Measurements from ENCODE around the gene TMEM253. TPM values are rescaled to one million over a fixed set of nuclear protein-coding genes. Genes with fewer than 3 reads are reported as not detected.
A peak's percentile ranks its signal among the peaks of the same experiment; 100 is the strongest.

TMEM253 gene
- polyA plus RNA-seq, 3 donors, result 0.83 to 1.7 (median 1.0) TPM

DNA sequence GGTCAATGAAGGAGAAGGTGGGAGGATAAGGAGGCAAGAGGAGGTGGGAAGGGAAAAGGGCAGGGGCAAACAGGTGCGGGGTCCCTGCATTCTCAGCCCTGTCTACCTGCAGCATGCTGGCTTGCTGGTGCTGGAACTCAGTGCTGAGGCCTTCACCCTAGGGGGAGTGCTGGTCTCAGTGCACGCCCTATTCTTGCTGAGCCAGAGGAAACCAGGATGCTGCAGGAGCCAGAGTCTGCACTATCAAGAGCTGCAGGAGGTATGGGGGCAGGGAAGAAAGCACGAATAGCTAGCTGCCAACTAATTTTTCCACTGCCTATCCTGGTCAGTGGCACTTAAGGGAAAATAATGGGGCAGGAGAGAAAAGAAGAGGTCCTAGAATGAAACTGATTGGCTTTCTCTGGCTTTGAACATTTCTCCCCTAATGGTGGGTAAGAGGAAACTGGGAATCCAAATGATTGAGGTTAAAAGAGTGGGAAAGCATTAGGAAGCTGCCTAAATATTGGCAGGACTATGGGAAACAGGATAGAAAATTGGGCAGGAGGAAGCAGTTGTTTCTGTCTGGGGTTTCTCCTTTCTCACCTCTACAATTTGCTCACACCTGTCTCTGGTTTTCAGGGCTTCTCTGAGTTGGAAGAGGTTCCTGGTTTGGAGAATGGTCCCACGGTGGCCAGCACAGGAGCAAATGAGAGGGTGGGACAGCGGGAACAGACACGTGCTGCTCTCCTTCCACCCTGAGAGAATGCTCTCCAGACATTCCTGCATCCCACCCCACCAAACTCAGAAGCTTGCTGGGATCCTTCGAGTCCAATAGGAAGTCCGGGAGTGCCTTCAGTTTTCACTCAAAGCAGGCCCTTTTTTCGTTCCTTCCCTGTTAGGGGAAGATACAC, 1.9 kb downstream of the TMEM253 start:
- no peak for DNase-seq (ENCODE audit: low read depth in 3 of 3, low spot score in 2 of 3)

DNA sequence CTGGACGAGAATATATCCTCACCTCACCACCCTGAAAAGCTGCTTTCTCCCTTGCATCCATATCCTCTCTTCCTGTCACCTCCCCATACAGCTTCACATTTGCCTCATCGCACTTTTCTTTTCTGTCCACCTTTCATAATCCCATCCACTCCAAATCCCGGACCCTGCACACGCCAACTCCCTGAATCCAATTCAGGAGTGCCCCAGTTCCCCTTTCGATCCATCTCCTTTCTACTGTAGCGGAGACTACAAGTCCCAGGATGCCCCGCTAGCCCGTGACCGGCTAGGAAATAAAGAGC, 2.5 kb downstream of the TMEM253 start:
- no peak for DNase-seq (ENCODE audit: low read depth in 3 of 3, low spot score in 2 of 3)

DNA sequence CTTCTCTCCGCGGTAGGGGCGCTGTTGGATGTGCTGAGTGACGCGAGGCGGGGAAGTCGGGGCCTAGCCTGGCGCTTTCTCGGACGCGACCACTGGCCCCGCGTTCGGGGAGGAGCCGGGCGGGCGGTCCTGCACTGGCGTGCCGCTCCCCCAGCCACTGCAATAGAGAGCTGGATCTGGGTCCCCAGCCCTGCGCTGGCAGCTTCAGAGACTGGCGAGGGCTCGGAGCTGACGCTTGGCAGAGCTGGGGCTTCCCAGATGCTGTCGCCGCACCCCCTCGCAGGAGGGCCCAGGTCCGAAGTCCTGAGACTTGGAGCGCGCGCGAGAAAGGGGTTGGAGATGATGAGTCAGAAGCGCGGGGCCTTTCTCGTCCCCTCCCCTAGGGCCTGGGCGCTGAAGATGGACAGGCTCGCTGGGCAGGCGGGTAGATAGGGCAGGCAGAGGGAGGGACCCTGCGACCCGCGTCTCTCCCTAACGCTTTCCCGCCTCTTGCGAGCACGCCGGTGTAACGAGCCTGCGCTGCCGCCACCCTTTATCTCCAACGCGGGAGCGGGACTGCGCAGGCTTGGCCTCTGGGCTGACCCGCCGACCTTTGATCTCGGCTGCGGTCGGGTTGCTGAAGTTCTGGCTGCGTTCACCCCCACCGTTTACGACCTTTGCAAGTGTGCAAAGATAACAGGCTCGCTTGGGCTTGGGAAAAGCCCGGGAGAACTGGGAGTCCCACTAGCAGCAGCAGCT, 3.0 kb downstream of the TMEM253 start:
- peak in 2 of 3 donors; percentile 94 for DNase-seq (ENCODE audit: low read depth in 3 of 3, low spot score in 2 of 3)

DNA sequence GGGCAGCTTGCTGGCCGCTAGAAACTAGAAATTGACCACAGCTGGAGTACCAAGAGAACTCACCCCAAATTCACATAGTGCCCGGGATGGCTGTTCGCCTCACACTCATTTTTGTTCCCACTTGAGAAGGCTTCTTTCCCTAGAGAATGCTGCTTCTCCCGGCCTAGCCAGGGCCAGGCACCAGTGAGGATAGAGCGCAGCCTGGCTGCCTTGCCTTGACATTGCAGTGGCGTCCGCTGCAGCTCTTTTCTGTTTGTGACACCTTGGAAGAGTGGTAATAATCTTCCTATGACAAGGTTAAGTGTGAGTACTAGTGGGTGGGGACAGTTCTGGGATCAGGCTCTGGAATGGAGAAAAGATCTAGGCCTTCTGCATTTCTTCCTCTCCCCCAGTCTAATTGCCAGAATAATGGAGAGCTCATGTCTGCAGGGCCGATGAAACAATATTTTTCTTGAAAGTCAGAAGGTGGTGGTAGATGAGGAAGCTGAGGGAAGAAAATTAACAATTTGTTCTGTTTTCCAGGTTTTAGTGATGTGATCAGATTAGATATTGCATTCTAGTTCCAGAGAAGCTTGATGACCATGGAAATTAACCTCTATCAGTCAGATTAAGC, 3.7 kb downstream of the TMEM253 start:
- no peak for DNase-seq (ENCODE audit: low read depth in 3 of 3, low spot score in 2 of 3)

DNA sequence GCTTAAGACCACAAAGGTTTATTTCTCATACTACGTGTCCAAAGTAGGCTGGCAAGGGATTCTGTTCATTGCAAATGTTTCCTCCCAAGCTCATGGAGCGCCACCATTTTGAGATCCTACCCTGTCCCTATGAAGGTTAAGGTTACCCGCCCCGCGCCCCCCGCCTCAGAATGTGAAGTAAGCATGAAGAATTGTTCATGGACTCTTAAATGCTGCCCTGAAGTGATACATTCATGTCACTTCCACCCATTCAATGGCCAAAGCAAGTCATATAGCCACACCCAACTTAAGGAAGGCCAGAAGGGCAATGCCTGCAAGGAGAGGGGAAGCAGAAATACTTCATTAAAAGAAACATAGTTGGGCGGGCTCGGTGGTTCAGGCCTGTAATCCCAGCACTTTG, 4.2 kb downstream of the TMEM253 start:
- DNase-seq (ENCODE audit: low read depth in 3 of 3, low spot score in 2 of 3), result no peak

DNA sequence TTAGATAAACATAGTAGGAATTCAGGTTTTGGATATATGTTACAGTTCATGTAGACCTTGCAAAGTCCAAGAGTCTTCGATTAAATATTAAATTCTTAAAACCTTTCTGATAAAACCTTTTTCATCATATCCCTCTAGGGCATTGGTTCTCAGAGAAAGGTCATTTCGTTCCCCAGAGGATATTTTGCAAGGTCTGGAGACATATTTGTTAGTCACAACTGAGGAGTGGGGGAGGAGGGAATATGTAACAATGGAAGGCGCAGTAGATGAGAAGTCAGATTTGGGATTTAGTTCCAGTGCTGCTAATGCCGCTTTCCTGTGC, 5.3 kb downstream of the TMEM253 start:
- DNase-seq (ENCODE audit: low read depth in 3 of 3, low spot score in 2 of 3), result no peak

DNA sequence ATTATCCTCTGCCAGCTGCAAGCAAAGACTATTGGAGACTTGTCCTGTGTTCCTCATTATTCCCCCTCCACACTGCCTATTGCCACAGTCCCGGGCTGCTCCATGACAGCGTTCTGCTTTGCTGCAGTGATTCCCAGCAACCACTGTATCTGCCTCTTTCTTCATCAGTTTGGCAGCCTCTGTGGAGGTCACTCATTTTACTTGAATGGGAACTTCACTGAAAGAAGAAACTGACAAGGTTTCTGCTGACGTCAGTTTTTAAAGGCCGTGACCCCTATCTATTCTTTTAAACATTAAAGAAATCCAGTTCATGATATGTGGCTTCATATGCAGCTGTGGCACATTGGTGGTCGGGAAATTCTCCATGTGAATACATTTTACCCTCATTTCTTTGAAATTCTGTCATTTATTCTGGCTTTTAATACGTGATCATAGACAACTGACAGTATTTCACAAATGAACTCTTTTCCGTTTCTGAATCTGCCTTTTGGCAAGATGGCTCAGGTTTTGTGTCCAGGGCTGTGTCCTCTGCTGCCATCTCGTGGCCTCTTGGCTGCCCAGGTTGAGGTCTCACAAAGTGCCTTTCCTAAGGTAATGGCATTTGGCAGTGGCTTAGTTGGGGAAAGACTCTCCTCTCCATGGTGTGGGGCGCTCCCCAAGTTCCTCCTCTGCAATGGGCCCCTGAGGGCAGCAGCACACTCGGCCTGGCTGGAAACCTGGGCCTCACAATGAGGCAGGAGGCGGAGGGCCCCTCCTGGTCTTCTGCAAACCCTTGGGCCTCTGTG, 5.8 kb downstream of the TMEM253 start:
- no peak for DNase-seq (ENCODE audit: low read depth in 3 of 3, low spot score in 2 of 3)

DNA sequence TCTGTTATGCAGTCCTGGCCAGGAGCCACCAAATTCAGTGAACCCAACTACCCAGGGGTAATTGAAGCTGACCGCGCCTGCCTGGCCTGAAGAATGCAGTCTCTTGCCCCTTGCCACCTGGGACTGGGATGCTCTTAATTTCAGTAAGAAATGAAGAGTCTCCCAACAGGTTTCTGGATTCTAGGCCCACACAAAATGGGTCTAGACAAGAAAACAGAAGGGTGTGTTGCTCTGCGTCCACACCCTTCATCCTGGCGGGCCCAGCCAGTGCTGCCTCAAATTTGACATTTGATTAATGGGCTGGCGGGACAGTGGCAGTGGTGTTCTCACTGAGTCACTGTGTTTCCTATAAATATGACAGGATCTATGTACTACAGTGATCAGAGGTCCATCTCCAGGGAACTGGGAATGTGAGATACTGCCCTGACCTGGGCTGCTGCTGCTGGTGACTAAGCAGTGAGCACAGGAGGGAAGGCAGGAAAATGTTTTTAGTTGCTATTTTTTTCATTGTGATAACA, 6.5 kb downstream of the TMEM253 start:
- DNase-seq (ENCODE audit: low read depth in 3 of 3, low spot score in 2 of 3), result no peak

DNA sequence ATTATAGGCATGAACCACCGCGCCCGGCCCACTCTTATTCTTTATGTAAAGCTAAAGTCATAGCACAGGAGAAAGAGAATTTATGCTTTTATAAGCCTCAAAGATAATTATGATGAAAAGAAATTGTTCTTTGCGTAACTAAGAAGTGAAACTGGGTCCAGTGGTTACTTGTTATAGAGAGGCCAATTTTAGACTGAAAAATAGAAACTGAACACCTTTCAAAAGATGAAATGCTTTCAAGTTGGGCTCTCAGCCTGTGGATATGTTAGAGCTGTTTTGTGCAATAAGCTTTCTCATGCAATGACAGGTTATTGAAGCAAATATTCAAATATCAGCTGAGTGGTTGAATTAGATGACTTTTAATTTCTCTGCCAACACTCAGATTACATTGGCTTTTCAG, 7.9 kb downstream of the TMEM253 start:
- no peak for DNase-seq (ENCODE audit: low read depth in 3 of 3, low spot score in 2 of 3)

DNA sequence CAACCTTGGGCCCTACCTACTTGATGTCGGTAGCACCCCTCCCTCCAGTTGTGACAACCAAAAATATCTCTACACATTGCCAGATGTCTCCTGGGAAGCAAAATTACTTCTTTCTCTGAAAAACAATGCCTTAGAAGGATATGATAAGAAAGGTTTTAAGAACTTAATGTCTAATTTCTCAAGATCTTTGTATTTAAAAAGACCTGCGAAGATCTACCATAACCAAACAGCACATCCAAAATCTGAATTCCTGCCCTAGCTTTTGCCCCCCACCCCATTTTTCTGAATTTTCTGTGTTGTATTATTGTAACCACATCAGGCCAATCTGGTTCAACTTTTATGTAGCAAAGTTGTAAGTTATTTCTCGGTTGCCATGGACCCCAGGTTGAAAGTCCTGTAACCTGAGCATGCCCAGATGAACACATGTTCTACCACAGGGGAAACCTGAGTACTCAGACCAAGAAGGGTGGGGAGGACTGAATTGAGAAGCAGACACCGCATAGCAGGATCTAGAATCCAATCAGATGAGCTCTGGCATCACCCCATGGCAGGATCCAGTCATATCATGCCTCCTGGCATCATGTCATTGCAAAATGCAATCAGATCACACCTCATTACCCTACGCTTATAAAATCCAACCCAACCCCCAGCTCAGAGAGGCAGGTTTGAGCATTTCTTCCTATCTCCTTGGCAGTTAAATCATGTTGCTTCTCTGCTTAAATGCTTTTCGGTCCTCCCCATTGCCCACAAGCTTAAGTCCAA, 8.7 kb downstream of the TMEM253 start:
- no peak for DNase-seq (ENCODE audit: low read depth in 3 of 3, low spot score in 2 of 3)

DNA sequence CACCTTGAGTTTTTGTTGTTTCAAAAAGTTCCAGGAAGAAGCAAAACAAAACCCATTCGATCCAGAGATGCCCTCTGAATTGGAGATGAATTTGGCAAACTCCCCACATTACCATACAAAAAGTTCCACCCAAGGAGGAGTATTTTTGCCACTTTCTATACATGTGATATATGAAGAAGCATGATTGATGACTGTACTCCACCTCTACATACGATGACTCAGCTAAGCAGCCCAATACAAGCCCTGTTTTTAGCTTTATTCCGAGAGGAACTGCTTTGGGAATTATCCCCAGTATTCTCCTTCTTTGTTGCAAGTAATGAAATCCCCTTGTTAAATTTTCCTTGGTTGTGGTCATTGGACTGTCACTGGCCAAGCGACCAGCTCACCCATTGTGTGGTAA, 11.4 kb downstream of the TMEM253 start:
- no peak for DNase-seq (ENCODE audit: low read depth in 3 of 3, low spot score in 2 of 3)

DNA sequence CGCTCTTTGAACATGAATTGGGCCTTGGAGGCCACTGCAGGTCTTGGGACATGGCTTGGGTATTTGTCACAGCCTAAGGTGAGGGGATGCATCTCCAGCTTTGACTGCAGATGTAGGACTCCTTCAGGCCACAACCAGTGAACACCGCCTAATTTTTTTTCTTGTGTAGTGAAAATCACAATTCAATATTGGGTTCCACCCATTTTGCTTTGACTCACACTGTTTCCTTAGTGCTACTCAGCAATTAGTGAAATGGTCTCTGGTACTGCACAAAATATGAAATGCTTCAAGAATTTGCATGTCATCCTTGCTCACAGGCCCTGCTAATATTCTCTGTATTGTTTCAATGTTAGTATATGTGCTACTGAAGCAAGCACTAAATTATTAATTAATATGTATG, 12.5 kb downstream of the TMEM253 start:
- DNase-seq (ENCODE audit: low read depth in 3 of 3, low spot score in 2 of 3), result no peak

DNA sequence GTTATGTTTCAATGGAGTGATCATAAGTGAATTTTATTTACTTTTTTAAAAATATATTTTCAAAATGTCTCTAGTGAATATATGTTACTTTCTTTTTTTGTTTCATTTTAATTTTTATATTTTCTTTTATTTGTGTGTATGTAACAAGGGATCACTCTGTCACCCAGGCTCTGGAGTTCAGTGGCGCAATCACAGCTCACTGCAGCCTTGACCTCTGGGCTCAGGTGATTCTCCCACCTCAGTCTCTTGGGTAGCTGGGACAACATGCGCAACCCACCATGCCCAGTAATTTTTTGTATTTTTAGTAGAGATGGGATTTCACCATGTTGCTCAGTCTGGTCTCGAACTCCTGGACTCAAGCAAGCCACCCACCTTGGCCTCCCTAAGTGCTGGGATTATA, 18.1 kb downstream of the TMEM253 start:
- no peak for DNase-seq (ENCODE audit: low read depth in 3 of 3, low spot score in 2 of 3)

DNA sequence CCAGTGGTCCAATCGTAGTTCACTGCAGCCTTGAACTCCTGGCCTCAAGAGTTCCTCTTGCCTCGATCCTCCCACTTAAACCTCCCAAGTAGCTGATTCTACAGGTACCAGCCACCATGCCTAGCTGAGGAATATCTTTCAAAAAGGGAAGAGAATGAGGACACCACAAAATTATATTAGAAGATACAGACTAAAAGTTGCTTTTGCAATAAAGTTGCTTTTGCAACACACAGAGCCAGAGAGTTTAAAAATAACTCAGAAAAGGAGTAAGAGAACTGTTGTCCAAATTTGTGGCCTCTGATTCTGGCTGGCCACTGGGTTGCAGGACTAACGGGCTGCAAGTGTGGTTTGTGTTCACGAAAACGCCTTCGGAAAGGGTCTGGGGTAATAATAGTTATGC, 19.8 kb downstream of the TMEM253 start:
- no peak for DNase-seq (ENCODE audit: low read depth in 3 of 3, low spot score in 2 of 3)

DNA sequence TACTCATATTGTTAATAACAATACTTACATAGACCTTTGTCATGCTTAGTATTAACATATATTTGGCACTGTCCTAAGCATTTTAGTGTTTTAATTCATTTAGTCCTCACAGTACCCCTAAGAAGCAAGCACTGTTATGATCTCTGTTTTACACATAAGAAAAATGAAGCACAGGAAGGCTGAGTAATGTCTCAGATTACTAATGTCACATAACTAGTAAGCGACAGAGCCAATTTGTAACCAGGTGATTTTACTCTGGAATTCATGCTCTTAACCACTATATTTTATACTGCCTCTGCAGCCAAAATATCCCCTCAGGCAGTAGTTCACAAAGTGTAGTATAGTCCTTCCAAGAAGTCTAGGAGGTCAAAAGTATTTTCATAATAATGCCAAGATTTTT, 20.3 kb downstream of the TMEM253 start:
- DNase-seq (ENCODE audit: low read depth in 3 of 3, low spot score in 2 of 3), result no peak

DNA sequence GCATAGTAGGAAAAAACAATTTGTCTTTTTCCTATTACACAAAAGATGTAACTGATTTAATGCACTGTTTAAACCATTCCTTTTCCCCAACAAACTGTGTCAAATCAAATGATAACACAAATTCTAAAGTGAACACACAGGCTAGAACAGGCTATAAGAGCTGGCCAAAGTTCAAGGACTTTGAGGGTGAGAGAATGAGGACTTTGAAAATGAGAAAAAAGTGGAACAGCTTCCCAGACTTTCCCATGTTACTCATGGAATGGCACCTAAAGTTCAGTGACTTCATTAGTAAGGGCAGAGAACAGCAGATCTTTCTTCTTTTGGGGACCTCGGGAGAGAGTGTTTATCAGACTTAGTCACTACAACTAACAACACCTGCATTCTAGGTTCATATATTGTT, 22.6 kb downstream of the TMEM253 start:
- no peak for DNase-seq (ENCODE audit: low read depth in 3 of 3, low spot score in 2 of 3)

DNA sequence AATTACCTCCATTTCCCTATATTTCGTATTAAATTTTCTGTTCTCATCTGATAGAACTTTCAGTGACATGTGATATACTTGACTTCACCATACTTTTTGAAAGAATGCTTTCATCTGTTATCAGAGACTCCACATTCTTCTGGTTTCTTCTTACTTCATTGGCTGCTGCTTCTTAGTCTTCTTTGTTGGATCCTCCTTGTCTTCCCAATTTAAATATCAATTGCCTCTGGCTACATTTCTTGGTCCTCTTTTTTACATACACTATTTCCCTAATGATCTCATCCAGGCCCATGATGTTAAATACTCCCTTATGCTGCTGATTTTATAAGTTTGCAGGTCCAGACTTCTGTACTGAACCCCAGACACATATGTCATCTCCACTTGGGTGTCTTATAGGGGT, 33.0 kb downstream of the TMEM253 start:
- DNase-seq (ENCODE audit: low read depth in 3 of 3, low spot score in 2 of 3), result no peak

DNA sequence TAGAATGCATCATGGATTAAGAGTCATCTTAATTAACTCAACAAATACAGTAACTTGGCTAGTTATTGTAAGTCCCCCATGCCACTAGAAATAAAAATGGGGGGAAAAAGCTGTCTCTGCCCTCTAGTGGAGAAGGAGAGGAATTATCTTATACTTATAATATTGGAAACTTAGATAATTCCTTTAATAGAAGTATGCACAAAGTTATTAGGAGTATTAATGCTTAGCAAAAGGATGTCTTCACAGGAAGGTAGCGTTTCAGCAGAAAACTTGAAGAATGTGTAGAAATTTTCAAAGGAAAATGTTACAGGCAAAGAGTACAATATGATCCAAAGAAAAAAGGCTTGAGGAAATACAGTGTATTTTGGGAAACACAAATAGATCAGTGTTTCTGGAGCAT, 35.2 kb downstream of the TMEM253 start:
- DNase-seq (ENCODE audit: low read depth in 3 of 3, low spot score in 2 of 3), result no peak

DNA sequence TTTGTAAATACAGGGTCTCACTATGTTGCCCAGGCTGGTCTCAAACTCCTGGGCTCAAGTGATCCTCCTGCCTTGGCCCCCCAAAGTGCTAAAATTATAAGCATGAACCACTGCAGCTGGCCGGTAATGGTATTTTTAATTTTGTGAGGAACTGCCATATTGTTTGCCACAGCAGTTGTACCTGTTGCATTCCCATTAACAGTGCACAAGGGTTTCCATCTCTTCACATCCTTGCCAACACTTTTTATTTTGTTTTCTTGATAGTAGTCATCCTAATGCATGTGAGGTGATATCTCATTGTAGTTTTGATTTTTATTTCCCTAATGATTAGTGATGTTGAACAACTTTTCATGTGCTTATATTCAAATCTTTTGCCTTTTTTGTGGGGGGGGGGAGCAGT, 41.5 kb downstream of the TMEM253 start:
- no peak for DNase-seq (ENCODE audit: low read depth in 3 of 3, low spot score in 2 of 3)

DNA sequence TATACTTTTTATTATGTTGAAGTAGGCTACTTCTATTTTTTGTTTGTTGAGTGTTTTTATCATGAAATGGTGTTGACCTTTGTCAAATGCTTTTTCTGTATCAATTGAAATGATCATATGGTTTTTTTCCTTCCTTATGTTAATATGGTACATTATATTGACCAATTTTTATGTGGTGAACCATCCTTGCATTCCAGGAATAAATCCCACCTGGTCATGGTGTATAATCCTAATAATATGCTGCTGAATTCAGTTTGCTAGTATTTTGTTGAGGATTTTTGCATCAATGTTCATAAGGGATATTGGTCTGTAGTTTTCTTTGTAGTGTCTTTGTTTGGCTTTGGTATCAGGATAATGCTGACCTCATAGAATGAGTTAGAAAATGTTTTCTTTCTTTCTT, 44.6 kb downstream of the TMEM253 start:
- no peak for DNase-seq (ENCODE audit: low read depth in 3 of 3, low spot score in 2 of 3)

Measured in right renal cortex interstitium (tissue), 3 donors.